ENCODE measurements around the gene HLA-DRB1. TPM values are rescaled to one million over a fixed set of nuclear protein-coding genes. Genes with fewer than 3 reads are reported as not detected.
A peak's percentile ranks its signal among the peaks of the same experiment; 100 is the strongest.
"Not testable (repeated sequence)": the region's sequence is repeated elsewhere in the genome, so short reads cannot be mapped to it uniquely, and the experiment has no call there.

Gene HLA-DRB1
- polyA plus RNA-seq, 3 donors: 23.4 to 61.1 (median 49.0) TPM

- no peak for DNase-seq (ENCODE audit: extremely low read depth in 1 of 11, low read depth in 9 of 11, low spot score in 4 of 11)
Observed at GRCh38 chr6:32615885-32616532, 26.4 kb upstream of the HLA-DRB1 start.

GRCh38 chr6:32614366-32615081 is 24.9 kb upstream of the HLA-DRB1 start:
- no peak for DNase-seq (ENCODE audit: extremely low read depth in 1 of 11, low read depth in 9 of 11, low spot score in 4 of 11)

- DNase-seq (ENCODE audit: extremely low read depth in 1 of 11, low read depth in 9 of 11, low spot score in 4 of 11): no peak
Observed at GRCh38 chr6:32613475-32613874, 23.8 kb upstream of the HLA-DRB1 start.

DNA sequence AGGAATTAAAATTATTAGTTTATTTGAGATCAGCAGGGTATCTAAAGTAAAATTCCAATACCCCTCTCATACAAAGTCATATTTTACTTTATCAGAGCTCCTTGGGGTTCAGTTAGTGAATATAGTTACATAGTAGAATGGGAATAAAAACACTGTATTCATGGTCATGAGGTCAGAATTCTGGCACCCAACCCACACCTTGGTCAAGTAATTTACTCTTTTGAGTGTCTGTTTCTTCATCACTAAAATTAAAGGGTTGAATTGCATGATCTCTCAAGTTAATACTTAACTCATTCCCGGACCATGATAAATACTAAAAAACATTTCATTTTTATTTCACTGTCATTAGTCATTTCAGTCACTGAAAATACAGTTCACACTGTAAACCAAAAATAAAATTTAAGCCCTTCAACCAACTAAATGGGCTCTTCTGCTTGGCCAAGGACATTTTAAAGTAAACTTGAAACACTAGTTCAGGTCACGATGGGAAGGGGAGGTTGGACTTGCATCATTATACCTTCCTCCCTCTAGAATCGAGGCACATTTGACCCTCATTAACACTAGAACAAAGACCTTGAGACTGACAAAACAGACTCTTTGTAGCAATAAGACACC is 21.1 kb upstream of the HLA-DRB1 start:
- no peak for DNase-seq (ENCODE audit: extremely low read depth in 1 of 11, low read depth in 9 of 11, low spot score in 4 of 11)

GRCh38 chr6:32609731-32610640 is 20.3 kb upstream of the HLA-DRB1 start:
- peak; percentile 72 to 92 (median 82) for DNase-seq (ENCODE audit: extremely low read depth in 1 of 11, low read depth in 9 of 11, low spot score in 4 of 11)

DNA sequence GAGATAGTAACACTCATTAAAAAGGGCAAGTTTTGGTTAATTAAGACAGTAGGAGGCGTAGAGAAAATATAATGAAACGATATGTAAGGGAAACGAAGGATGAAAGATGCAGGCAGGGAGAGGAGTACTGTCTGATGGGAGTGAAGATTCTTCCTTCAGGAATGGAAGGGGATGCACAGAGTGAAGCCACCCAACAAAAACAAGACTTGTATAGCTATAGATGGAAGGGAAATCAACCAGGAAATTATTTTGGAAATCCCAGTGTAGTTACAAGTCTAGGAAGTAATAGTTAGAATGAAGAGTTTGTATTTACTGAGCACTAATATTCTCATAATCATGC is 19.7 kb upstream of the HLA-DRB1 start:
- DNase-seq (ENCODE audit: extremely low read depth in 1 of 11, low read depth in 9 of 11, low spot score in 4 of 11): no peak

- DNase-seq (ENCODE audit: extremely low read depth in 1 of 11, low read depth in 9 of 11, low spot score in 4 of 11): no peak
Observed at GRCh38 chr6:32608362-32608761, 18.7 kb upstream of the HLA-DRB1 start.

GRCh38 chr6:32607988-32608298 is 18.3 kb upstream of the HLA-DRB1 start:
- no peak for DNase-seq (ENCODE audit: extremely low read depth in 1 of 11, low read depth in 9 of 11, low spot score in 4 of 11)

GRCh38 chr6:32607263-32607987 is 17.8 kb upstream of the HLA-DRB1 start:
- DNase-seq (ENCODE audit: extremely low read depth in 1 of 11, low read depth in 9 of 11, low spot score in 4 of 11): no peak

- DNase-seq (ENCODE audit: extremely low read depth in 1 of 11, low read depth in 9 of 11, low spot score in 4 of 11): no peak
Observed at GRCh38 chr6:32604434-32604877, 14.8 kb upstream of the HLA-DRB1 start.

GRCh38 chr6:32603888-32604287 is 14.2 kb upstream of the HLA-DRB1 start:
- no peak for DNase-seq (ENCODE audit: extremely low read depth in 1 of 11, low read depth in 9 of 11, low spot score in 4 of 11)

DNA sequence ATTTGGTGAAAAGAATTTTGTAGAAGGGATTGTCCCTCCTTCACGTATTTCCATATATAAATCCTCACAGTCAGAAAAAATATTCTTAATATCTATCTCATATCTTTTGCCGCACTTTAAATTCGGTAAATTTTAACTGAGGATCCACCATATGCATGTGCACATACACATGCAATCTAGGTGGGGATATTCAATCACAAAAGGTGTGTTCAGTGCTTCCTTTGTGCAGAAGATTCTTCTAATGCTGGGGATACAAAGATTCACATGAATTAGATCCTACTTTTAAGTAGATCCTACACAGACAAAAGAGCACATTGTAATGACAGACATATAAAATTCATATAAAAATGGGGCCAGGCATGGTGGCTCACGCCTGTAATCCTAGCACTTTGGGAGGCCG is 13.6 kb upstream of the HLA-DRB1 start:
- no peak for DNase-seq (ENCODE audit: extremely low read depth in 1 of 11, low read depth in 9 of 11, low spot score in 4 of 11)

DNA sequence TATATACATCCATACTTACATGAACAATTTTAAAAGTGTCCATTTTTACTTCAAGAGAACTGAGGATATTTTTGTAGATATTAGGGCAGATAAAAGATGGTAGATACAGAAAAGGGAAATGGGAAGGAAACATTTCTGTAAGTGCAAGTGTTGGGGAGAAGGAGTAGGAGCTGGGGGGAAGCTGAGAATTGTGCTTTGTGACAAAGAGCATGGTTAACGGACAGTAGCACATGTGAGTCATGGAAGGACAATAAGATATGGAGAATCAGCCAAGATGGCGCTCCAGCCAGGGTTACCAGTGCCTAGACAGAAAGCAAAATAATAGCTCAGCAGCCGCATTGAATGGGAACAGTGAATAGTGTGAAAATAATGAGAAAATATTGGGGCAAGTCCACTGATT is 12.7 kb upstream of the HLA-DRB1 start:
- DNase-seq (ENCODE audit: extremely low read depth in 1 of 11, low read depth in 9 of 11, low spot score in 4 of 11): no peak

- no peak for DNase-seq (ENCODE audit: extremely low read depth in 1 of 11, low read depth in 9 of 11, low spot score in 4 of 11)
Observed at GRCh38 chr6:32597024-32597423, 7.4 kb upstream of the HLA-DRB1 start.

- DNase-seq (ENCODE audit: extremely low read depth in 1 of 11, low read depth in 9 of 11, low spot score in 4 of 11): not testable (repeated sequence)
Observed at GRCh38 chr6:32590713-32591112, 1.1 kb upstream of the HLA-DRB1 start.

DNA sequence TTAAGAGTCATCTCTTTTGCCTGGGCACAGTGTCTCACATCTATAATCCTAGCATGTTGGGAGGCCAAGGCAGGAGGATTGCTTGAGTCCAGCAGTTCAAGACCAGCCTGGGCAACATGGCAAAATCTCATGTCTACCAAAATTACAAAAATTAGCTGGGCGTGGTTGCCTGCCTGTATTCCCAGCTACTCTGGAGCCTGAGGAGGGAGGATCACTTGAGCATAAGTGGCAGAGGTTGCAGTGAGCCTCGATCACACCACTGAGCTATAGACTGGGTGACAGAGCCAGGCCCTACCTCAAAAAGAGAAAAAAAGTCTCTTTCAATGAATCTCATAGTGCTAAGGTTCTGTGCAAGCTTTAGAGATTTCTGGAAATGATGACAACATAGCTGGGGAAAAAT is 1.5 kb downstream of the HLA-DRB1 start:
- no peak for DNase-seq (ENCODE audit: extremely low read depth in 1 of 11, low read depth in 9 of 11, low spot score in 4 of 11)

GRCh38 chr6:32583527-32583898 is 6.1 kb downstream of the HLA-DRB1 start:
- no peak for DNase-seq (ENCODE audit: extremely low read depth in 1 of 11, low read depth in 9 of 11, low spot score in 4 of 11)

- no peak for DNase-seq (ENCODE audit: extremely low read depth in 1 of 11, low read depth in 9 of 11, low spot score in 4 of 11)
Observed at GRCh38 chr6:32581315-32582095, 8.1 kb downstream of the HLA-DRB1 start.
